H9 (cell line): Measurements from ENCODE around the gene GHR. TPM values are rescaled to one million over a fixed set of nuclear protein-coding genes. Genes with fewer than 3 reads are reported as not detected.

Source experiments
- DNase-seq: peaks from one replicate; pipeline ENCODE4 v3.0.0-alpha.2; 2017
- H2AFZ ChIP-seq: one replicate; pipeline ENCODE4 v1.6.1; 2013; ENCODE audit warnings: mild to moderate bottlenecking, low read length, control low read depth, moderate library complexity
- H2AK5ac ChIP-seq: 2 replicates; pipeline ENCODE4 v1.6.1; 2013; ENCODE audit warnings: low read length, control low read depth, mixed read lengths; ENCODE audit not compliant: insufficient read length
- H2BK120ac ChIP-seq: one replicate; pipeline ENCODE4 v1.6.1; 2013; ENCODE audit warnings: low read depth, mild to moderate bottlenecking, low read length, control low read depth, inconsistent platforms; ENCODE audit not compliant: poor library complexity, severe bottlenecking
- H2BK12ac ChIP-seq: 2 replicates; pipeline ENCODE4 v1.6.1; 2013; ENCODE audit warnings: low read length, control low read depth, mixed read lengths, low read depth; ENCODE audit not compliant: insufficient read length
- H2BK15ac ChIP-seq: 2 replicates; pipeline ENCODE4 v1.6.1; 2013; ENCODE audit warnings: low read depth, low read length, control low read depth
- H2BK20ac ChIP-seq: one replicate; pipeline ENCODE4 v1.6.1; 2013; ENCODE audit warnings: low read depth, mild to moderate bottlenecking, low read length, control low read depth, inconsistent platforms; ENCODE audit not compliant: poor library complexity, severe bottlenecking
- H2BK5ac ChIP-seq: 2 replicates; pipeline ENCODE4 v1.6.1; 2013; ENCODE audit warnings: low read length, control low read depth, mixed read lengths; ENCODE audit not compliant: insufficient read length
- H3K14ac ChIP-seq: 2 replicates; pipeline ENCODE4 v1.6.1; 2013; ENCODE audit warnings: low read length, control low read depth; ENCODE audit not compliant: insufficient read depth
- H3K18ac ChIP-seq: 2 replicates; pipeline ENCODE4 v1.6.1; 2013; ENCODE audit warnings: low read depth, mild to moderate bottlenecking, mixed read lengths, low read length, control low read depth; ENCODE audit not compliant: insufficient read length
- H3K23ac ChIP-seq: 2 replicates; pipeline ENCODE4 v1.6.1; 2013; ENCODE audit warnings: low read length, control low read depth, mixed read lengths, low read depth; ENCODE audit not compliant: insufficient read length
- H3K23me2 ChIP-seq: 2 replicates; pipeline ENCODE4 v1.6.1; 2013; ENCODE audit warnings: low read depth, mild to moderate bottlenecking, mixed read lengths, low read length, control low read depth; ENCODE audit not compliant: insufficient read length, poor library complexity, severe bottlenecking
- H3K27ac ChIP-seq: 2 replicates; pipeline ENCODE4 v1.5.1; 2013; ENCODE audit warnings: low read length, control low read depth, mixed read lengths, low read depth; ENCODE audit not compliant: insufficient read length
- H3K27me3 ChIP-seq: 2 replicates; pipeline ENCODE4 v1.6.1; 2013; ENCODE audit warnings: low read length, control low read depth, inconsistent platforms; ENCODE audit not compliant: insufficient read depth
- H3K4ac ChIP-seq: 2 replicates; pipeline ENCODE4 v1.6.1; 2013; ENCODE audit warnings: low read depth, mild to moderate bottlenecking, control low read depth, inconsistent platforms, low read length, moderate library complexity
- H3K4me1 ChIP-seq: 2 replicates; pipeline ENCODE4 v1.6.1; 2013; ENCODE audit warnings: low read length, control low read depth, inconsistent platforms; ENCODE audit not compliant: insufficient read depth
- H3K4me2 ChIP-seq: 2 replicates; pipeline ENCODE4 v1.6.1; 2013; ENCODE audit warnings: low read length, control low read depth, mixed read lengths; ENCODE audit not compliant: insufficient read length, insufficient read depth
- H3K56ac ChIP-seq: 2 replicates; pipeline ENCODE4 v1.6.1; 2013; ENCODE audit warnings: low read depth, mild to moderate bottlenecking, mixed read lengths, low read length, control low read depth; ENCODE audit not compliant: insufficient read length
- H3K79me1 ChIP-seq: 2 replicates; pipeline ENCODE4 v1.6.1; 2013; ENCODE audit warnings: low read depth, mild to moderate bottlenecking, moderate library complexity, low read length, control low read depth, inconsistent platforms; ENCODE audit not compliant: insufficient read depth, poor library complexity, severe bottlenecking
- H3K79me2 ChIP-seq: 2 replicates; pipeline ENCODE4 v1.6.1; 2013; ENCODE audit warnings: low read length, control low read depth, inconsistent platforms; ENCODE audit not compliant: insufficient read depth
- H3K9ac ChIP-seq: 2 replicates; pipeline ENCODE4 v1.6.1; 2013; ENCODE audit warnings: low read length, control low read depth, mixed read lengths; ENCODE audit not compliant: insufficient read length; ENCODE audit errors: extremely low read depth
- H3K9me3 ChIP-seq: one replicate; pipeline ENCODE4 v1.6.1; 2013; ENCODE audit warnings: low read depth, low read length, inconsistent platforms; ENCODE audit not compliant: control insufficient read depth
- H3T11ph ChIP-seq: one replicate; pipeline ENCODE4 v1.6.1; 2013; ENCODE audit warnings: mild to moderate bottlenecking, low read length, control low read depth, inconsistent platforms
- H4K20me1 ChIP-seq: one replicate; pipeline ENCODE4 v1.6.1; 2013; ENCODE audit not compliant: control insufficient read depth, insufficient read length, insufficient read depth
- H4K5ac ChIP-seq: 2 replicates; pipeline ENCODE4 v1.6.1; 2013; ENCODE audit warnings: low read depth, mild to moderate bottlenecking, mixed read lengths, low read length, control low read depth; ENCODE audit not compliant: insufficient read length
- H4K8ac ChIP-seq: replicated peaks from 2 replicates; pipeline ENCODE4 v1.6.1; 2013; ENCODE audit warnings: low read length, control low read depth, mixed read lengths, low read depth; ENCODE audit not compliant: insufficient read length
- H4K91ac ChIP-seq: 2 replicates; pipeline ENCODE4 v1.6.1; 2013; ENCODE audit warnings: low read depth, mild to moderate bottlenecking, moderate library complexity, mixed read lengths, low read length, control low read depth; ENCODE audit not compliant: insufficient read length
- H3K27ac Mint-ChIP-seq, 3 experiments: 2 replicates in 2 of 3; 3 replicates in 1 of 3; pipeline ENCODE4 v1.8.0; 2020 to 2021; ENCODE audit warnings: mixed read lengths in 3 of 3, mild to moderate bottlenecking in 1 of 3, moderate library complexity in 1 of 3
- H3K27me3 Mint-ChIP-seq: 2 replicates; pipeline ENCODE4 v1.8.0; 2021; ENCODE audit warnings: low read depth, mild to moderate bottlenecking, moderate library complexity, mixed read lengths
- H3K36me3 Mint-ChIP-seq, 3 experiments: 2 replicates in 2 of 3; 3 replicates in 1 of 3; pipeline ENCODE4 v1.8.0; 2020 to 2021; ENCODE audit warnings: low read depth in 3 of 3, mixed read lengths in 3 of 3; ENCODE audit not compliant: insufficient read depth in 1 of 3
- H3K4me1 Mint-ChIP-seq, 2 experiments: 2 replicates each; pipeline ENCODE4 v1.8.0; 2020; ENCODE audit warnings: mixed read lengths in 2 of 2
- H3K4me3 Mint-ChIP-seq, 2 experiments: 2 replicates in 1 of 2; 3 replicates in 1 of 2; pipeline ENCODE4 v1.8.0; 2020 to 2021; ENCODE audit warnings: mild to moderate bottlenecking in 2 of 2, mixed read lengths in 2 of 2, moderate library complexity in 1 of 2
- H3K9me3 Mint-ChIP-seq, 2 experiments: 2 replicates in 1 of 2; 3 replicates in 1 of 2; pipeline ENCODE4 v1.8.0; 2020; ENCODE audit warnings: mild to moderate bottlenecking in 2 of 2, mixed read lengths in 2 of 2, moderate library complexity in 1 of 2
- CTCF ChIP-seq: fragments of 200-600 bp; sonication (generic); conservative IDR thresholded peaks from 3 replicates; pipeline ENCODE4 v1.8.0; 2021; ENCODE audit warnings: antibody characterized with exemption, mild to moderate bottlenecking
- WGBS: extraction: QIAGEN DNeasy Blood & Tissue Kit; methylation state at CpG from one replicate; pipeline ENCODE4 v1.1.7; 2013; ENCODE audit warnings: missing lambda C conversion rate, low lambda C conversion rate, mixed read lengths; ENCODE audit not compliant: insufficient read length; ENCODE audit errors: extremely low coverage; 5-methylcytosine and 5-hydroxymethylcytosine counted together
- total RNA-seq: library from RNA; stranded (reverse); gene quantifications from 2 replicates; pipeline ENCODE4 v1.2.1, GENCODE V29; 2021

Gene GHR
- total RNA-seq, 1 experiment from 2014 or later, result 0.20 TPM

- Histone ChIP-seq H2BK15ac (no peak overlapping the region), H3K27me3 (no peaks in the 10 kb centered on the region), H3K9ac (no peak overlapping the region), H3K9me3 (no peaks in the 10 kb centered on the region), H3K27ac (no peak overlapping the region), H3T11ph (no peak overlapping the region), H2BK12ac (no peak overlapping the region), H2BK120ac (no peak overlapping the region), H3K14ac (no peak overlapping the region), H3K23me2 (no peaks in the 10 kb centered on the region), H4K8ac (no peak overlapping the region), H3K56ac (no peak overlapping the region), H4K5ac (no peak overlapping the region), H3K23ac (no peak overlapping the region), H2AK5ac (no peak overlapping the region), H2BK5ac (no peak overlapping the region), H2AFZ (no peak overlapping the region), H3K18ac (no peak overlapping the region), H2BK20ac (no peak overlapping the region), H3K79me2 (no peaks in the 10 kb centered on the region), H4K20me1 (no peaks in the 10 kb centered on the region), H3K4ac (no peak overlapping the region), H4K91ac (no peak overlapping the region), H3K79me1 (no peaks in the 10 kb centered on the region), H3K4me1 (peaks cover 4% of the 10 kb centered on the region; the same call in 1 of the 2 replicates), H3K4me2 (no peak overlapping the region)
- no peak overlapping the region for H3K27ac Mint-ChIP-seq
- H3K36me3 Mint-ChIP-seq, result no peaks in the 10 kb centered on the region
- H3K4me1 Mint-ChIP-seq, result peaks cover 6 to 10% of the 10 kb centered on the region in 2 experiments
- no peak for DNase-seq
- peaks cover 1% of the 10 kb centered on the region; the same call in 1 of the 2 replicates for H3K27me3 Mint-ChIP-seq
- H3K4me3 Mint-ChIP-seq, result no peak overlapping the region
- TF ChIP-seq CTCF, result no peak
- no CpG with 5 or more reads among the region's 2 CpGs for WGBS
- H3K9me3 Mint-ChIP-seq, result no peaks in the 10 kb centered on the region
Observed at GRCh38 chr5:42624912-42625311, 201.7 kb downstream of the GHR start.
